Measurements from ENCODE around the gene CFAP300.

GRCh38 chr11:102026959-102027358 is 20.3 kb upstream of the CFAP300 start:
- no peak for TF ChIP-seq CTCF (conservative IDR thresholded peaks at IDR 0.05)
- TF ChIP-seq ZFX (IDR thresholded peaks at IDR 0.05), result no peak
